HEK293T (cell line): Measurements from ENCODE around the gene NFATC1.

Source experiments
- CTCF ChIA-PET: fragments of 350-600 bp; formaldehyde crosslinking; extraction: SDS; loops from one replicate; lab custom pipeline; 2021; ENCODE audit warnings: antibody characterized with exemption, inconsistent platforms; lab: Yijun Ruan, JAX
- POLR2A ChIA-PET: fragments of 350-600 bp; formaldehyde crosslinking; extraction: SDS; loops from one replicate; lab custom pipeline; 2020; ENCODE audit warnings: antibody characterized with exemption, inconsistent platforms; lab: Yijun Ruan, JAX
- DNase-seq: peaks from one replicate; pipeline ENCODE4 v3.0.0; 2012; ENCODE audit warnings: mixed read lengths; ENCODE audit errors: extremely low spot score
- ARNT ChIP-seq: fragments of 450-650 bp; IDR thresholded peaks from 2 replicates; pipeline ENCODE4 v1.6.1; 2017; ENCODE audit warnings: mild to moderate bottlenecking
- BHLHE40 ChIP-seq: fragments of 450-650 bp; IDR thresholded peaks from 2 replicates; pipeline ENCODE4 v1.6.1; 2016; ENCODE audit warnings: mild to moderate bottlenecking, moderate library complexity, borderline replicate concordance
- CTBP1 ChIP-seq: fragments of 450-650 bp; IDR thresholded peaks from 2 replicates; pipeline ENCODE4 v1.6.1; 2016; ENCODE audit warnings: borderline replicate concordance
- ELF4 ChIP-seq: fragments of 450-650 bp; IDR thresholded peaks from 2 replicates; pipeline ENCODE4 v1.6.1; 2017; ENCODE audit warnings: antibody characterized with exemption
- FOXA1 ChIP-seq: fragments of 450-650 bp; IDR thresholded peaks from 2 replicates; pipeline ENCODE4 v1.6.1; 2016; ENCODE audit warnings: mild to moderate bottlenecking
- FOXK2 ChIP-seq: fragments of 450-650 bp; IDR thresholded peaks from 2 replicates; pipeline ENCODE4 v1.6.1; 2016; ENCODE audit warnings: mild to moderate bottlenecking
- FOXM1 ChIP-seq: fragments of 450-650 bp; IDR thresholded peaks from 2 replicates; pipeline ENCODE4 v1.6.1; 2017; ENCODE audit warnings: mild to moderate bottlenecking, borderline replicate concordance
- HDGF ChIP-seq: fragments of 450-650 bp; IDR thresholded peaks from 2 replicates; pipeline ENCODE4 v1.6.1; 2017; ENCODE audit warnings: antibody characterized with exemption, borderline replicate concordance
- L3MBTL2 ChIP-seq: fragments of 450-650 bp; conservative IDR thresholded peaks from 2 replicates; pipeline ENCODE4 v1.6.1; 2016; ENCODE audit warnings: mild to moderate bottlenecking
- LEF1 ChIP-seq: fragments of 450-650 bp; IDR thresholded peaks from 2 replicates; pipeline ENCODE4 v1.6.1; 2017; ENCODE audit warnings: mild to moderate bottlenecking, borderline replicate concordance
- NFRKB ChIP-seq: fragments of 450-650 bp; IDR thresholded peaks from 2 replicates; pipeline ENCODE4 v1.6.1; 2016; ENCODE audit warnings: mild to moderate bottlenecking, moderate library complexity
- PKNOX1 ChIP-seq: fragments of 450-650 bp; IDR thresholded peaks from 2 replicates; pipeline ENCODE4 v1.6.1; 2016
- SP1 ChIP-seq: fragments of 450-650 bp; IDR thresholded peaks from 2 replicates; pipeline ENCODE4 v1.6.1; 2017
- SUZ12 ChIP-seq: fragments of 450-650 bp; IDR thresholded peaks from 2 replicates; pipeline ENCODE4 v1.6.1; 2016; ENCODE audit warnings: mild to moderate bottlenecking
- TARDBP ChIP-seq: fragments of 450-650 bp; IDR thresholded peaks from 2 replicates; pipeline ENCODE4 v1.6.1; 2016
- ZNF384 ChIP-seq: fragments of 450-650 bp; IDR thresholded peaks from 2 replicates; pipeline ENCODE4 v1.6.1; 2016

NFATC1 gene

DNA sequence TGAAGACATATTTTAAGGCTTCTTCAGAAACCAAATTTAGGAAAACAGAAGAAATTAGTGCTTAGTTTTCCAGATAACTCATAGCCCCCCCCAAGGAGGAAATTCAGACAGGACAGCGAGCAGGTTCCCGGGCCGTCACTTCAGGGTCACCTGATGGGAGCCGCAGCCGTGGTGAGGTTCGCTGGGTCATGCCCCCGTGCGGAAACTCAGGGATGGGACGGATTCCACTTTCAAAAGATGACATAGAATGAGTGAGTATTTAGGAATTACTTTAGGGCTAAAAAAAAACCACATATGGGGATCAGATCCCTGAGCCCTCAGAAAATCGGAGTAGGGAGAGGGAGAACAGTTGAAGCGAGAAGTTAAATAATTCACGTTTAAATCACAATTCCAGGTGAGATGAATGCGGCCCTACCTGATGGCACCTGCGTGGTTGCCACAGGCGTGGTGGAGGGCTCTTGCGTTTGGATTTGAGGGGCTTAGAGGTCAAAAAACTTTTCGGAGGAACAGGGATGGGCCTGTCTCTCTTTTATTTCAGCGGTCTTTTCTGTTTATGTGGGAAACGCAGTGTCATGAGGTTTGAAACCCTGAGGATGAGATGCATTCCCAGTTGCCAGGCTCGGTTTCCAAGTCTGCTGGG is 114.4 kb downstream of the NFATC1 start:
- ChIA-PET POLR2A (no interaction called here), CTCF (no interaction called here)
- TF ChIP-seq LEF1 (no peak), CTBP1 (no peak), FOXK2 (no peak), HDGF (no peak), NFRKB (no peak), SP1 (no peak), SUZ12 (no peak), FOXM1 (no peak), L3MBTL2 (no peak), ZNF384 (no peak)
- DNase-seq = no peak

DNA sequence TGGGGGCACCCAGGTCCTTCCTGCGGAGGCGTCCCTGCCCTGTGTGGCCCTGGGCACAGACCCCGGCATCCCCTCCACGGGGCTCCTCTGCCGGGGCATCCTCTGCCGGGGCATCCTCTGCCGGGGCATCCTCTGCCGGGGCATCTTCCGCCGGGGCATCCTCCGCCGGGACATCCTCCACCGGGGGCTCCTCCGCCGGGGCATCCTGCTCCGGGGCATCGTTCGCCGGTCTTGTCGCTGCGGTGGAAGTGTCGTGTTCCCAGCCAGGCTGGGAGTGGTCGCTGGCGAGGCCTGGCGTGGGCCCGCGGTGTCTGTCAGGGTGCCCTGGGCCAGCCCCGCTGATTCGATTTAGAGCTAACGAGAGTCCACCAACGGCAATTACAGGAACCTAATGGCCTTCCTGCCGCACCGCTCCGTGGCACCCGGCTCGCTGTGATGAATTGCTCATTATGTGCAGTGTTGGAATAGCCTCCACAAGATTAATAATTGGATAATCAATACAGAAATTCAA is 115.1 kb downstream of the NFATC1 start:
- CTCF ChIA-PET = no interaction called here

DNA sequence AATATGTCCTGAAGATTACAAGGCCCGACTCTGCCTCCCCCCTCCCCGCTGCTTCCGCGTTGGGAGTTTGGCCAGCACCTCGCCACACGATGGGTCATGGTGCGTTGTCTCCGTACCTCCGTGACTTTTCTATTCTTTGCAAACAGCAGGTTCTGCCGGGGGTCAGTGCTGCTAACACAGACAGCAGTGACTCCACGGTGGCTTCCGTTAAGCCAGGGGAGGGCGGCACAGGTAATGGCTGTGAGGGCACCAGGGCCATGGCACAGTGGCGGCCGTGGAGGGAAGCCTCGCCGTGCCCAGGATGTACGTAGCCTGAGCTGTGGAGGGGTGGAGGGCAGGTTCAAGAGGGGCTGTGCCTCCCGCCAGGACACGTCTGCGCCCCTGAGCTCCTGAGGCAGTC is 115.5 kb downstream of the NFATC1 start:
- ChIA-PET CTCF (no interaction called here), POLR2A (no interaction called here)
- DNase-seq = no peak
- no peak for TF ChIP-seq FOXM1
- TF ChIP-seq ZNF384 = no peak
- TF ChIP-seq ELF4 = no peak
- TF ChIP-seq LEF1 = no peak
- no peak for TF ChIP-seq TARDBP
- TF ChIP-seq FOXA1 = no peak
- no peak for TF ChIP-seq BHLHE40
- no peak for TF ChIP-seq PKNOX1

More for the DNA sequence above, 115.1 kb downstream of the NFATC1 start:
- TF ChIP-seq BHLHE40 = no peak
- no peak for TF ChIP-seq NFRKB
- TF ChIP-seq ELF4 = no peak
- no peak for TF ChIP-seq PKNOX1
- TF ChIP-seq LEF1 = no peak
- no peak for TF ChIP-seq CTBP1
- no peak for TF ChIP-seq FOXA1
- TF ChIP-seq HDGF = no peak
- TF ChIP-seq SUZ12 = no peak
- no peak for DNase-seq
- POLR2A ChIA-PET = no interaction called here

DNA sequence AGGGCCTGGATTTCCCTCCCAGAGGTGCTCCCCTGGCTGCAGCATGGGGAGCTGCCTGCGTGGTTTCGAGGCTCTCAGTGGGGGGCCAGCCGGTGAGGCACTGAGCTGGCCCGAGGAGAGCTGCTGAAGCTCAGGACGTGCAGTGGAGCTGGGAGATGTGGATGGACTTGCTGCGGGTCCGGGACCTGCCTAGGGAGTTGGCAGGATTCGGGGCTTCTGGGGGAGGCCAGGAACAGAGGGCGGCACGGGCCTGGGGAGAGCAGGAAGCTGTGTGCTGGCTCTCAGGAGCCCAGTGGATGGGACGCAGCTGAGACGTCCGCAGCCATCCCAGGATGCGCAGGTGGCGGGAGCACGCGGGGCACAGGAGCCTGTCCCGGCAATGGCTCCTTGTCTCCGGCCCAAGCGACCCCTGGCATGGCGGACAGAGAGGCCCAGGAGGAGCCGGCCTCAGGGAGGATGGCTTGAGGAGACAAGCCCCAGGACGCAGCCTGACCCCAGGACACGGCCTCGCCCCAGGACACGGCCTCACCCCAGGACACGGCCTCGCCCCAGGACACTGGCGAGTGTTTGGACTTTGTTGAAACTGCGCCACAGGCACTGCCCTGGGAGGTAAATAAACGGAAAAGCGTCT is 116.1 kb downstream of the NFATC1 start:
- POLR2A ChIA-PET = no interaction called here

GRCh38 chr18:79512461-79513380 is 117.0 kb downstream of the NFATC1 start:
- TF ChIP-seq L3MBTL2 (no peak), FOXA1 (no peak), CTBP1 (no peak), TARDBP (no peak), FOXK2 (no peak), PKNOX1 (no peak), LEF1 (no peak), HDGF (no peak), NFRKB (no peak), BHLHE40 (no peak), ARNT (no peak), SP1 (no peak), SUZ12 (no peak), FOXM1 (no peak), ZNF384 (no peak)
- ChIA-PET POLR2A (no interaction called here), CTCF (interaction anchor here (0.6 kb wide), 1 partner anchor 133 kb away, joined by 3 read pairs; no protein-coding TSS in a partner anchor)
- DNase-seq = no peak

More for the DNA sequence above, 116.1 kb downstream of the NFATC1 start:
- DNase-seq = no peak
- TF ChIP-seq LEF1 (no peak), SP1 (no peak), L3MBTL2 (no peak), ZNF384 (no peak), HDGF (no peak), CTBP1 (no peak), FOXM1 (no peak)
- CTCF ChIA-PET = no interaction called here
